OCI-LY7 (cell line): ENCODE measurements around the gene KIF27.
"Not testable (repeated sequence)": the region's sequence is repeated elsewhere in the genome, so short reads cannot be mapped to it uniquely, and the experiment has no call there.

Experiments used
- EZH2phosphoT487 ChIP-seq: fragments of 200-600 bp; sonication (generic); IDR thresholded peaks from 2 replicates; pipeline ENCODE4 v1.6.1; 2018; ENCODE audit warnings: low read depth, borderline replicate concordance, mild to moderate bottlenecking, mixed run types, antibody characterized with exemption, low read length, moderate library complexity, mixed read lengths
- TF ChIP-seq, protein P1 (sequence below): fragments of 200-600 bp; sonication (generic); conservative IDR thresholded peaks from 2 replicates; pipeline ENCODE4 v1.5.1; 2014; ENCODE audit warnings: mild to moderate bottlenecking, antibody characterized with exemption, low read length, moderate library complexity, mixed read lengths

GRCh38 chr9:83948096-83948495 lies 26.9 kb upstream of the KIF27 start:
- TF ChIP-seq, protein P1, sequence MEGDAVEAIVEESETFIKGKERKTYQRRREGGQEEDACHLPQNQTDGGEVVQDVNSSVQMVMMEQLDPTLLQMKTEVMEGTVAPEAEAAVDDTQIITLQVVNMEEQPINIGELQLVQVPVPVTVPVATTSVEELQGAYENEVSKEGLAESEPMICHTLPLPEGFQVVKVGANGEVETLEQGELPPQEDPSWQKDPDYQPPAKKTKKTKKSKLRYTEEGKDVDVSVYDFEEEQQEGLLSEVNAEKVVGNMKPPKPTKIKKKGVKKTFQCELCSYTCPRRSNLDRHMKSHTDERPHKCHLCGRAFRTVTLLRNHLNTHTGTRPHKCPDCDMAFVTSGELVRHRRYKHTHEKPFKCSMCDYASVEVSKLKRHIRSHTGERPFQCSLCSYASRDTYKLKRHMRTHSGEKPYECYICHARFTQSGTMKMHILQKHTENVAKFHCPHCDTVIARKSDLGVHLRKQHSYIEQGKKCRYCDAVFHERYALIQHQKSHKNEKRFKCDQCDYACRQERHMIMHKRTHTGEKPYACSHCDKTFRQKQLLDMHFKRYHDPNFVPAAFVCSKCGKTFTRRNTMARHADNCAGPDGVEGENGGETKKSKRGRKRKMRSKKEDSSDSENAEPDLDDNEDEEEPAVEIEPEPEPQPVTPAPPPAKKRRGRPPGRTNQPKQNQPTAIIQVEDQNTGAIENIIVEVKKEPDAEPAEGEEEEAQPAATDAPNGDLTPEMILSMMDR = not testable (repeated sequence)
- not testable (repeated sequence) for TF ChIP-seq EZH2phosphoT487
